Uterus (tissue), 2 donors: ENCODE results near the gene IPO8.

Experiments
- POLR2A ChIP-seq, 2 donors: fragments of 450-650 bp; IDR thresholded peaks; one replicate each; pipeline ENCODE4 v1.6.1; 2016; ENCODE audit warnings: antibody characterized with exemption in 2 of 2, mild to moderate bottlenecking in 1 of 2, moderate library complexity in 1 of 2
- TF ChIP-seq, protein P1 (sequence below), 4 experiments: fragments of 200-600 bp in 2 of 4; fragments of 450-650 bp in 2 of 4; sonication (generic) in 2 of 4; IDR thresholded peaks; one replicate each; pipeline ENCODE4 v1.5.1; 2016 to 2019; ENCODE audit warnings: antibody characterized with exemption in 4 of 4, mild to moderate bottlenecking in 2 of 4, moderate library complexity in 1 of 4

- TF ChIP-seq, protein P1, sequence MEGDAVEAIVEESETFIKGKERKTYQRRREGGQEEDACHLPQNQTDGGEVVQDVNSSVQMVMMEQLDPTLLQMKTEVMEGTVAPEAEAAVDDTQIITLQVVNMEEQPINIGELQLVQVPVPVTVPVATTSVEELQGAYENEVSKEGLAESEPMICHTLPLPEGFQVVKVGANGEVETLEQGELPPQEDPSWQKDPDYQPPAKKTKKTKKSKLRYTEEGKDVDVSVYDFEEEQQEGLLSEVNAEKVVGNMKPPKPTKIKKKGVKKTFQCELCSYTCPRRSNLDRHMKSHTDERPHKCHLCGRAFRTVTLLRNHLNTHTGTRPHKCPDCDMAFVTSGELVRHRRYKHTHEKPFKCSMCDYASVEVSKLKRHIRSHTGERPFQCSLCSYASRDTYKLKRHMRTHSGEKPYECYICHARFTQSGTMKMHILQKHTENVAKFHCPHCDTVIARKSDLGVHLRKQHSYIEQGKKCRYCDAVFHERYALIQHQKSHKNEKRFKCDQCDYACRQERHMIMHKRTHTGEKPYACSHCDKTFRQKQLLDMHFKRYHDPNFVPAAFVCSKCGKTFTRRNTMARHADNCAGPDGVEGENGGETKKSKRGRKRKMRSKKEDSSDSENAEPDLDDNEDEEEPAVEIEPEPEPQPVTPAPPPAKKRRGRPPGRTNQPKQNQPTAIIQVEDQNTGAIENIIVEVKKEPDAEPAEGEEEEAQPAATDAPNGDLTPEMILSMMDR (IDR thresholded peaks at IDR 0.05): no peak
- no peak for TF ChIP-seq POLR2A (IDR thresholded peaks at IDR 0.05)
Measured at GRCh38 chr12:30610718-30611117, 85.0 kb downstream of the IPO8 start.
